ENCODE data around the gene PHACTR3. TPM values are rescaled to one million over a fixed set of nuclear protein-coding genes. Genes with fewer than 3 reads are reported as not detected.

PHACTR3 gene
- polyA plus RNA-seq, 1 donor (not counting 4 experiments of a cell fraction or from before 2014, with no cell fraction given): 2.6 TPM

DNA sequence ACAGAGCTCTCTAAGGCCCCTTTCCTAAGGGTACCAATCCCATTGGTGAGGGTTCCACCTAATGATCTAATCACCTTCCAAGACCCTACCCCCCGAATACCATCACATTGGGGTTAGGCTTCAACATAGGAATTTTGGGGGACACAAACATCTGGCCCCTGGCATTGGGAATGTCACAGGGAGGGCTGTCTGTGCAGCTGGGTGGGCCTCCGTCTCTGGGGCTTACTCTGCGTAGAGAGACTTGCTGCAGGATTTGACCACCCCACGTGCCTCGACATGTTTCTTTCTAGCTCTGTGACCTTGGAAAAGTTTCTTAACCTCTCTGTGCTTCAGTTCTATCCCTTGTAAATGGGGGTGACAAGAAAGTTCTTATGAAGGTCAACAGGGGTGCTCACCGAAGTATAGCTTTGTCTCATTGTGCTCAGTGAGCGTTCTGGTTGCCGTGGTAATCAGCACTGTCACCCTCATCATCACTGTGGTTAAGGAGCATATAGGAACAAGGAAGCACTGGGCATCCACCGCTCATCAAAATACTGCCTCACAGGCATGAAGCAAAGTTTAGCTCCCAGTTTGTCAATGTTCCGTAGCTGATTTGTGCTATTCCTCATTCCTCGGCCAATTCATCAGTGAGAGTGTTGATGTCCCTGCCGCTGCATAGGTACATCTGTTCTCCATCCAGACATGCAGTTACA is 176.3 kb downstream of the PHACTR3 start:
- no peak overlapping the region for H3K4me2 ChIP-seq (ENCODE audit: control insufficient read depth, extremely low read depth, insufficient read depth, low read depth, low read length)
- no peaks in the 10 kb centered on the region for H4K20me1 ChIP-seq (ENCODE audit: control insufficient read depth, extremely low read depth, insufficient read depth, low read length)
- H2AFZ ChIP-seq (ENCODE audit: control insufficient read depth, low read length): no peak overlapping the region
- no peak for DNase-seq (ENCODE audit: low read depth, low spot score)
- FAIRE-seq: no peak
- no peaks in the 10 kb centered on the region for H3K36me3 ChIP-seq (ENCODE audit: control insufficient read depth in 2 of 2, extremely low read depth in 1 of 2, insufficient read depth in 2 of 2, low read length in 2 of 2)
- dilution Hi-C loops (cut with MboI; ENCODE audit: extremely low pct_ligation_motif_present, low sequenced_read_pairs): no loop called here
- no peaks in the 10 kb centered on the region for H3K9me1 ChIP-seq (ENCODE audit: control insufficient read depth, extremely low read depth, insufficient read depth, low read length)
- TF ChIP-seq, protein P1, sequence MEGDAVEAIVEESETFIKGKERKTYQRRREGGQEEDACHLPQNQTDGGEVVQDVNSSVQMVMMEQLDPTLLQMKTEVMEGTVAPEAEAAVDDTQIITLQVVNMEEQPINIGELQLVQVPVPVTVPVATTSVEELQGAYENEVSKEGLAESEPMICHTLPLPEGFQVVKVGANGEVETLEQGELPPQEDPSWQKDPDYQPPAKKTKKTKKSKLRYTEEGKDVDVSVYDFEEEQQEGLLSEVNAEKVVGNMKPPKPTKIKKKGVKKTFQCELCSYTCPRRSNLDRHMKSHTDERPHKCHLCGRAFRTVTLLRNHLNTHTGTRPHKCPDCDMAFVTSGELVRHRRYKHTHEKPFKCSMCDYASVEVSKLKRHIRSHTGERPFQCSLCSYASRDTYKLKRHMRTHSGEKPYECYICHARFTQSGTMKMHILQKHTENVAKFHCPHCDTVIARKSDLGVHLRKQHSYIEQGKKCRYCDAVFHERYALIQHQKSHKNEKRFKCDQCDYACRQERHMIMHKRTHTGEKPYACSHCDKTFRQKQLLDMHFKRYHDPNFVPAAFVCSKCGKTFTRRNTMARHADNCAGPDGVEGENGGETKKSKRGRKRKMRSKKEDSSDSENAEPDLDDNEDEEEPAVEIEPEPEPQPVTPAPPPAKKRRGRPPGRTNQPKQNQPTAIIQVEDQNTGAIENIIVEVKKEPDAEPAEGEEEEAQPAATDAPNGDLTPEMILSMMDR (optimal IDR thresholded peaks at IDR 0.05 in 1 of 3, IDR thresholded peaks at IDR 0.05 in 1 of 3, conservative IDR thresholded peaks at IDR 0.05 in 1 of 3; ENCODE audit: extremely low read depth in 1 of 3, insufficient read depth in 2 of 3, low read length in 3 of 3): no peak
- no peak for TF ChIP-seq EZH2 (IDR thresholded peaks at IDR 0.05; ENCODE audit: low read length)
- no peak overlapping the region for H3K9ac ChIP-seq (ENCODE audit: control insufficient read depth, extremely low read depth, insufficient read depth, low read length)
- no peak overlapping the region for H3K4me3 ChIP-seq (ENCODE audit: control insufficient read depth in 2 of 3, extremely low read depth in 1 of 3, insufficient read depth in 2 of 3, low read depth in 1 of 3, low read length in 3 of 3)
- H3K9me3 ChIP-seq (ENCODE audit: control insufficient read depth, low read depth, low read length): no peaks in the 10 kb centered on the region
- no peaks in the 10 kb centered on the region for H3K27me3 ChIP-seq (ENCODE audit: control insufficient read depth, extremely low read depth, insufficient read depth, low read length)
- no peaks in the 10 kb centered on the region for H3K4me1 ChIP-seq (ENCODE audit: control insufficient read depth, extremely low read depth, insufficient read depth, low read length)
- no peaks in the 10 kb centered on the region for H3K79me2 ChIP-seq (ENCODE audit: control insufficient read depth, insufficient read depth, low read length)
- H3K27ac ChIP-seq (ENCODE audit: control insufficient read depth, insufficient read depth, low read length): no peak overlapping the region

GRCh38 chr20:59781226-59781625 is 176.9 kb downstream of the PHACTR3 start:
- Histone ChIP-seq H3K27ac (ENCODE audit: control insufficient read depth, insufficient read depth, low read length) (no peak overlapping the region), H4K20me1 (ENCODE audit: control insufficient read depth, extremely low read depth, insufficient read depth, low read length) (no peaks in the 10 kb centered on the region), H3K9ac (ENCODE audit: control insufficient read depth, extremely low read depth, insufficient read depth, low read length) (no peak overlapping the region), H3K27me3 (ENCODE audit: control insufficient read depth, extremely low read depth, insufficient read depth, low read length) (no peaks in the 10 kb centered on the region), H3K9me3 (ENCODE audit: control insufficient read depth, low read depth, low read length) (no peaks in the 10 kb centered on the region), H3K36me3 (ENCODE audit: control insufficient read depth in 2 of 2, extremely low read depth in 1 of 2, insufficient read depth in 2 of 2, low read length in 2 of 2) (no peaks in the 10 kb centered on the region), H3K9me1 (ENCODE audit: control insufficient read depth, extremely low read depth, insufficient read depth, low read length) (no peaks in the 10 kb centered on the region), H3K4me3 (ENCODE audit: control insufficient read depth in 2 of 3, extremely low read depth in 1 of 3, insufficient read depth in 2 of 3, low read depth in 1 of 3, low read length in 3 of 3) (no peak overlapping the region), H3K4me1 (ENCODE audit: control insufficient read depth, extremely low read depth, insufficient read depth, low read length) (no peaks in the 10 kb centered on the region), H3K4me2 (ENCODE audit: control insufficient read depth, extremely low read depth, insufficient read depth, low read depth, low read length) (no peak overlapping the region), H2AFZ (ENCODE audit: control insufficient read depth, low read length) (no peak overlapping the region), H3K79me2 (ENCODE audit: control insufficient read depth, insufficient read depth, low read length) (no peaks in the 10 kb centered on the region)
- TF ChIP-seq, protein P1 (optimal IDR thresholded peaks at IDR 0.05 in 1 of 3, IDR thresholded peaks at IDR 0.05 in 1 of 3, conservative IDR thresholded peaks at IDR 0.05 in 1 of 3; ENCODE audit: extremely low read depth in 1 of 3, insufficient read depth in 2 of 3, low read length in 3 of 3): no peak
- TF ChIP-seq EZH2 (IDR thresholded peaks at IDR 0.05; ENCODE audit: low read length): no peak
- FAIRE-seq (no peak), DNase-seq (ENCODE audit: low read depth, low spot score) (no peak)
- dilution Hi-C loops (cut with MboI; ENCODE audit: extremely low pct_ligation_motif_present, low sequenced_read_pairs): no loop called here
